Measurements from ENCODE around the gene TAPT1. TPM values are rescaled to one million over a fixed set of nuclear protein-coding genes. Genes with fewer than 3 reads are reported as not detected.
"Not testable (repeated sequence)": the region's sequence is repeated elsewhere in the genome, so short reads cannot be mapped to it uniquely, and the experiment has no call there.

The TAPT1 gene
- total RNA-seq, 1 donor from 2014 or later, result 34.8 TPM

DNA sequence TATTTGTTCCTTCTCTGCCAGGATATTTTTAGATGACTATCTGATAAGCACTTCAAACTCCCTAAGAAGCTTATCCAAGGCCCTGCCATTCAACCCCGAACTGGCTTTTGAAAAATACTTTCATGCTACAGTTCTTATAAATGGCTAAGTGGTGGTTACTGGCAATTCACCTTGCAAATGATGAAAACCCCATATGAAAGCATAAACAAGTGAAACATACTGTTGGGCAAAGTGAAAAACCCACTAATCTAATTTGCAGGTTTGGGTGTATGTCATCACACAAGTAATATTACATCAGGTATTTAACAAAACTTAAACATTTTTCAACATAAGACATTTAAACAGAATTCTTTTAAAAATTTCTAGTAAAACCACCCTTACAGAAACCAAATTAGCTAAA, 31.1 kb downstream of the TAPT1 start:
- Mint-ChIP-seq H3K27me3 (no peaks in the 10 kb centered on the region), H3K36me3 (peaks cover 8% of the 10 kb centered on the region), H3K27ac (no peak overlapping the region), H3K4me1 (ENCODE audit: unreplicated experiment) (peaks cover 36% of the 10 kb centered on the region), H3K9me3 (no peaks in the 10 kb centered on the region), H3K4me3 (no peak overlapping the region)
- no peak for DNase-seq (ENCODE audit: extremely low spot score, unreplicated experiment)
- TF ChIP-seq CTCF (conservative IDR thresholded peaks at IDR 0.05), result no peak

DNA sequence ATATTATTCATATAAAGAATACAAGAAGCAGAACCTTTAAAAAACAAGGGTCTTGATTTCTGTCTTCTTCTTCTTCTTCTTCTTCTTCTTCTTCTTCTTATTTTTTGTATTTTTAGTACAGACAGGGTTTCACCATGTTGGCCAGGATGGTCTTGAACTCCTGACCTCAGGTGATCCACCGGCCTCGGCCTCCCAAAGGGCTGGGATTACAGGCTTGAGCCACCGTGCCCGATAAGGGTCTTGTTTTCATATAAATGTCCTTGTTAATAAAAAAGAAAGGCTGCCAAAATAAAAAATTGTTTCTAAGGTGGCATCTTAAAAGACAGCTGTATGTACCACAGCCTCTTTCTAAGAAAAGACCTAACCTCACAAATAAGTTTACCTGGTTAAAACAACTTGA, 31.5 kb downstream of the TAPT1 start:
- Mint-ChIP-seq H3K4me1 (ENCODE audit: unreplicated experiment) (peaks cover 36% of the 10 kb centered on the region), H3K36me3 (peaks cover 11% of the 10 kb centered on the region)
- not testable (repeated sequence) for H3K4me3 Mint-ChIP-seq; H3K27ac Mint-ChIP-seq; DNase-seq (ENCODE audit: extremely low spot score, unreplicated experiment); H3K27me3 Mint-ChIP-seq; H3K9me3 Mint-ChIP-seq

DNA sequence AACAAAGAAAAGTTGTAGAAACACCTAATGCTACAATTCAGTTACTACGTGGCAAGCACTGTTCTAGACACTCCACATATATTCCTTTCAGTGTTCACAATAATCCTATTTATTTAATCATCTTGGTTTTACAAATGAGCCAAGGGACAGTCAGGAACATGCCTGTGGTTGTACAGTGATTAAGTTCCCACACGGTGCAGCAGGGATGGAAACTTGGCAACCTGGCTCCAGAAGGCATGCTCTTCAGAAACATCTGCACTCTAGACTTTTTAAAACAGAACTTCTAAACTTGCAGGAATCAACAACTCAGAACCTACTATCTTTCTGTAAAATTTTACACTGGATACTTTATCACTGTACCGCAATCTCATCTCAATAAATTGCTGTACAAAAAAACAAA, 32.1 kb downstream of the TAPT1 start:
- H3K36me3 Mint-ChIP-seq, result peaks cover 16% of the 10 kb centered on the region
- H3K27me3 Mint-ChIP-seq, result no peaks in the 10 kb centered on the region
- no peak for DNase-seq (ENCODE audit: extremely low spot score, unreplicated experiment)
- TF ChIP-seq CTCF (conservative IDR thresholded peaks at IDR 0.05), result no peak
- peaks cover 36% of the 10 kb centered on the region for H3K4me1 Mint-ChIP-seq (ENCODE audit: unreplicated experiment)
- H3K4me3 Mint-ChIP-seq, result no peak overlapping the region
- H3K27ac Mint-ChIP-seq, result no peak overlapping the region
- H3K9me3 Mint-ChIP-seq, result no peaks in the 10 kb centered on the region

DNA sequence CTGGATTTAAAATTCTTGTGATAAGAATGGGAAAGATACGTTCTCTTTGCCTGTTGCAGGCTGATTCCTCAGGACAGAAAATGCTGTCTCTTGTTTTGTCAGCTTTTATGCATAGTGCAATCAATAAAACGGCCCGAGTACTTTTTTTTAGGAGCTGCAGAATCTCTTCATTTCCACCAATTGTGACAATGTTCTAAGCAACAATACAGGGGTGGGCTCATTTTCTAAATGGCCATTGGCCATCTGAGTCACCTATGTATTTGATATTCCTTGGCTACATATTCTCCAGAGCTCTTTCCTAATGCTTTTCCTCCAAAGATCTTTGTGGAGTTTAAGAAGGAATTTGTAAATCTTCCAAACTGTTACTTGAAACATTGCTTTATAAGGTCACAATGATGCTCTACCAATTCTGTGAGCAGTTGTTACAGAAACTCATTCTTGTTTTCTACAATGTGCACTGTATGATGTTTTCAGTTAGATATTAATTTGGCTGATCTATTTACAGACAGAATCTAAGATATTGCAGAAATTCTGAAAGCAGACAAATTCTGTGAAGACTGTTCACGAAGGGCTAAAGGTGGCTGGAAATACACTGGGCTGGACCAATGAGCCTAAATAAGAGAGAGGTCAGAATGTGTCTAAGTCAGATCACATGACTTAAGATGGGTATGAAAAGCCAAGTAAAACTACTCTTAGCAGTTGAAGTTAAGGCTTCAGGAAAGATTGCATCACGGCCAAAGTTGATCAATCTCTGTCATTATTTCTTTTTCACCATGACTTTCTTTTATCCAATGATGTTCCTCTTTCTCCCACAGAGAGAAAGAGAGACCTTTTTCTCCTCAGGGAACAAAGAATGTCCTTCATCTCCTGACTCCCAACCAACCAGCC, 33.4 kb downstream of the TAPT1 start:
- H3K4me1 Mint-ChIP-seq (ENCODE audit: unreplicated experiment), result peaks cover 30% of the 10 kb centered on the region
- no peaks in the 10 kb centered on the region for H3K9me3 Mint-ChIP-seq
- no peak overlapping the region for H3K27ac Mint-ChIP-seq
- peaks cover 19% of the 10 kb centered on the region for H3K36me3 Mint-ChIP-seq
- no peak overlapping the region for H3K4me3 Mint-ChIP-seq
- no peaks in the 10 kb centered on the region for H3K27me3 Mint-ChIP-seq
- no peak for DNase-seq (ENCODE audit: extremely low spot score, unreplicated experiment)
- no peak for TF ChIP-seq CTCF (conservative IDR thresholded peaks at IDR 0.05)

- Mint-ChIP-seq H3K4me1 (ENCODE audit: unreplicated experiment) (peaks cover 25% of the 10 kb centered on the region), H3K27me3 (no peaks in the 10 kb centered on the region), H3K27ac (no peak overlapping the region), H3K9me3 (no peaks in the 10 kb centered on the region), H3K36me3 (peaks cover 19% of the 10 kb centered on the region), H3K4me3 (no peak overlapping the region)
- DNase-seq (ENCODE audit: extremely low spot score, unreplicated experiment), result no peak
- TF ChIP-seq CTCF (conservative IDR thresholded peaks at IDR 0.05), result no peak
These were observed 34.2 kb downstream of the TAPT1 start for GRCh38 chr4:16192057-16192456.

- no peak for DNase-seq (ENCODE audit: extremely low spot score, unreplicated experiment)
- Mint-ChIP-seq H3K27ac (no peak overlapping the region), H3K4me1 (ENCODE audit: unreplicated experiment) (peaks cover 2% of the 10 kb centered on the region), H3K4me3 (no peak overlapping the region), H3K27me3 (no peaks in the 10 kb centered on the region), H3K36me3 (peaks cover 14% of the 10 kb centered on the region), H3K9me3 (no peaks in the 10 kb centered on the region)
- TF ChIP-seq CTCF (conservative IDR thresholded peaks at IDR 0.05), result no peak
These were observed 38.8 kb downstream of the TAPT1 start for GRCh38 chr4:16187455-16187854.

Data from type B pancreatic cell (in vitro differentiated cells).